K562 (cell line): Measurements from ENCODE around the gene DNAJC30. TPM values are rescaled to one million over a fixed set of nuclear protein-coding genes. Genes with fewer than 3 reads are reported as not detected.
A peak's percentile ranks its signal among the peaks of the same experiment; 100 is the strongest.

ENCODE experiments used
- ATAC-seq: fragments of 200-7000 bp; cut with Tn5 transposase; 3 replicates; pipeline ENCODE4 v1.9.1; 2020; ENCODE audit warnings: moderate library complexity
- BruUV-seq: library from RNA; stranded (reverse); fragments of 400-500 nt; replicated peaks from 2 replicates; lab custom pipeline; 2021; lab: Mats Ljungman, UMichigan
- CTCF ChIA-PET: fragments of 300-600 bp; formaldehyde crosslinking; extraction: SDS; loops from one replicate; lab custom pipeline; 2021; ENCODE audit warnings: low intra/inter-chr PET ratio; lab: Yijun Ruan, JAX
- POLR2A ChIA-PET: fragments of 300-600, 350-650 bp; sonication (Branson Sonifier 250); formaldehyde crosslinking; extraction: SDS; loops from one replicate; lab custom pipeline; 2021; ENCODE audit warnings: antibody characterized with exemption, inconsistent platforms; lab: Yijun Ruan, JAX
- DNase-seq, 4 experiments: peaks; one replicate each; pipeline versions ENCODE4 v3.0.0 to v3.0.0-alpha.2; 2011 to 2018; ENCODE audit warnings: low spot score in 3 of 4, mixed read lengths in 3 of 4; ENCODE audit errors: extremely low read depth in 1 of 4
- FAIRE-seq: peaks from 2 replicates; lab custom pipeline; 2011; peaks lifted over from hg19 to GRCh38; lab: Jason Lieb, UNC
- H2AFZ ChIP-seq: 2 replicates; pipeline ENCODE4 v1.6.0; 2011; ENCODE audit warnings: low read depth, low read length, control low read depth, inconsistent platforms
- H3K27ac ChIP-seq: fragments of 200-600 bp; 3 replicates; pipeline ENCODE4 v1.8.0; 2011; ENCODE audit warnings: low read depth, mild to moderate bottlenecking, control low read depth, inconsistent platforms, low read length, moderate library complexity, mixed read lengths; ENCODE audit errors: extremely low read depth
- H3K27me3 ChIP-seq, 2 experiments: fragments of 300-600 bp in 1 of 2; 2 replicates in 1 of 2; 3 replicates in 1 of 2; pipeline versions ENCODE4 v1.6.0 to v1.8.0; 2011; ENCODE audit warnings: inconsistent platforms in 2 of 2, low read length in 2 of 2, mild to moderate bottlenecking in 1 of 2, mixed read lengths in 1 of 2, moderate library complexity in 1 of 2; ENCODE audit not compliant: control insufficient read depth in 2 of 2, insufficient read depth in 2 of 2
- H3K36me3 ChIP-seq: fragments of 300-600 bp; 3 replicates; pipeline ENCODE4 v1.8.0; 2011; ENCODE audit warnings: mild to moderate bottlenecking, low read length, inconsistent platforms; ENCODE audit not compliant: control insufficient read depth, insufficient read depth
- H3K4me1 ChIP-seq, 2 experiments: fragments of 200-600 bp in 1 of 2; replicated peaks in 1 of 2; 2 replicates in 1 of 2; 3 replicates in 1 of 2; pipeline versions ENCODE4 v1.5.1 to v1.8.0; 2011; ENCODE audit warnings: inconsistent platforms in 2 of 2, low read length in 2 of 2, mild to moderate bottlenecking in 1 of 2, mixed read lengths in 1 of 2, moderate library complexity in 1 of 2; ENCODE audit not compliant: control insufficient read depth in 2 of 2, insufficient read depth in 2 of 2
- H3K4me2 ChIP-seq: 2 replicates; pipeline ENCODE4 v1.6.1; 2011; ENCODE audit warnings: low read length, control low read depth, inconsistent platforms, mixed read lengths; ENCODE audit not compliant: insufficient read depth
- H3K4me3 ChIP-seq: fragments of 200-600 bp; sonication (generic), shearing (Covaris generic); 2 replicates; pipeline ENCODE4 v1.5.1; 2016; ENCODE audit warnings: control low read depth, inconsistent platforms
- H3K79me2 ChIP-seq: fragments of 200-600 bp; 3 replicates; pipeline ENCODE4 v1.8.0; 2011; ENCODE audit warnings: low read length, inconsistent platforms; ENCODE audit not compliant: control insufficient read depth, insufficient read depth
- H3K9ac ChIP-seq, 2 experiments: 2 replicates each; pipeline versions ENCODE4 v1.6.0 to v1.6.1; 2011; ENCODE audit warnings: low read depth in 2 of 2, low read length in 2 of 2, control low read depth in 1 of 2, inconsistent platforms in 1 of 2, mild to moderate bottlenecking in 1 of 2, mixed read lengths in 1 of 2; ENCODE audit not compliant: insufficient read depth in 1 of 2
- H3K9me1 ChIP-seq: one replicate; pipeline ENCODE4 v1.6.0; 2011; ENCODE audit warnings: inconsistent platforms, mild to moderate bottlenecking, low read length, moderate library complexity; ENCODE audit not compliant: control insufficient read depth, insufficient read depth
- H3K9me3 ChIP-seq: replicated peaks from 2 replicates; pipeline ENCODE4 v1.5.1; 2011; ENCODE audit warnings: low read depth, low read length, inconsistent platforms; ENCODE audit not compliant: control insufficient read depth, insufficient read depth
- H4K20me1 ChIP-seq: replicated peaks from 2 replicates; pipeline ENCODE4 v1.6.1; 2011; ENCODE audit warnings: low read length, inconsistent platforms, mixed read lengths; ENCODE audit not compliant: control insufficient read depth, insufficient read depth
- COPS2 ChIP-seq: fragments of 450-650 bp; conservative IDR thresholded peaks from 2 replicates; pipeline ENCODE4 v1.6.1; 2016; ENCODE audit warnings: mild to moderate bottlenecking, moderate library complexity
- PYGO2 ChIP-seq: fragments of 450-650 bp; IDR thresholded peaks from 2 replicates; pipeline ENCODE4 v1.6.1; 2016; ENCODE audit warnings: mild to moderate bottlenecking, missing genetic modification characterization, moderate library complexity, missing compliant biosample characterization
- WGBS: fragments of 100-300 bp; shearing (Covaris generic); methylation state at CpG from one replicate; pipeline ENCODE4 v1.1.6; 2016; ENCODE audit warnings: low coverage, mixed read lengths; ENCODE audit not compliant: insufficient coverage; ENCODE audit errors: missing lambda C conversion rate; 5-methylcytosine and 5-hydroxymethylcytosine counted together
- in situ Hi-C: fragments of 300-500 bp; cut with MboI; formaldehyde crosslinking; loops from 4 replicates; pipeline ENCODE4 v1.15.0; 2018; ENCODE audit warnings: inconsistent platforms, mixed read lengths
- intact Hi-C: fragments of 100-400 bp; cut with micrococcal nuclease; formaldehyde crosslinking; loops from 2 replicates; pipeline ENCODE4 v1.14.2; 2022
- polyA plus RNA-seq, 8 experiments: library from polyadenylated mRNA; depleted of rRNA in 4 of 8; stranded (reverse) in 5 of 8; unstranded in 3 of 8; fragments of >200 nt; fragmentation: Nextera tagmentation in 2 of 8; fragmentation: Illumina TruSeq in 1 of 8; extraction: Ambion mirVana in 2 of 8; extraction: Trizol in 1 of 8; gene quantifications; 2 replicates each; pipeline versions ENCODE4 v1.2.1 to v1.2.3, GENCODE V29; 2011 to 2014; ENCODE audit warnings: inconsistent platforms in 1 of 8, missing spikeins in 1 of 8
- total RNA-seq, 7 experiments: library from RNA; depleted of rRNA in 6 of 7; stranded (reverse); fragments of >200 nt in 6 of 7; fragmentation: Illumina TruSeq in 2 of 7; extraction: Trizol in 2 of 7; gene quantifications; 2 replicates each; pipeline versions ENCODE4 v1.2.1 to v1.2.3, GENCODE V29; 2011 to 2021; ENCODE audit warnings: low replicate concordance in 1 of 7
- TF ChIP-seq, protein P1 (sequence below): sonication (generic); formaldehyde crosslinking; IDR thresholded peaks from 2 replicates; pipeline ENCODE4 v1.8.1; 2023; ENCODE audit warnings: missing genetic modification reagents, mild to moderate bottlenecking, borderline replicate concordance
- TF ChIP-seq, protein P2 (sequence below), 2 experiments: IDR thresholded peaks; 2 replicates each; pipeline ENCODE4 v1.6.1; 2011; ENCODE audit warnings: borderline replicate concordance in 1 of 2, control low read depth in 1 of 2, low read depth in 1 of 2, low read length in 1 of 2, mild to moderate bottlenecking in 1 of 2, mixed read lengths in 1 of 2, moderate library complexity in 1 of 2; ENCODE audit not compliant: insufficient read depth in 1 of 2, insufficient read length in 1 of 2, poor library complexity in 1 of 2, severe bottlenecking in 1 of 2; ENCODE audit errors: extremely low read depth in 1 of 2

DNAJC30 gene
- total and polyA plus RNA-seq, 9 of the 15 experiments (the other 6 are each of a cell fraction or from before 2014, with no cell fraction given): 1.1 to 11.3 (median 4.6) TPM

DNA sequence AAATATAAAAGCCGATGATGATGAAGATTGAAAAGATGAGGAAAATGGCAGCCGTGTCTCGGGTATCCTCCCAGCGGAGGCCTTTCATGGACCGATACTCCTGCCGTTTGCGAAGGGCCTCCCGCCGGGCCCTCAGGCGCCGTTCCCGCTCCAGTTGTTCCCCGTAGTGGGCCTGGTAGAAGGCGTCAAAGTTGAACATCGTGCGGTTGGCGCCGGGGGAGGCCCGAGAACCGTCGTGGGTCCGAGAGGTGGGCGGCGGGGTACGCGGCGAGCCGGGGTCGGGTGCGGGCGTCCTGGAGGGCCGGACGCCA lies 553 bp downstream of the DNAJC30 start:
- H3K9me1 ChIP-seq: no peaks in the 10 kb centered on the region
- peaks cover 60% of the 10 kb centered on the region for H3K36me3 ChIP-seq
- ChIA-PET POLR2A (interaction anchor here (0.6 kb wide), 1 partner anchor 162 kb away, joined by 3 read pairs; no protein-coding TSS in a partner anchor), CTCF (no interaction called here)
- H3K4me2 ChIP-seq: peak overlapping the region; percentile 94
- H3K4me1 ChIP-seq: peaks cover 35 to 45% of the 10 kb centered on the region in 2 experiments; a peak in 4 of 5 replicates
- BruUV-seq: no TSS peak
- FAIRE-seq: no peak
- no peaks in the 10 kb centered on the region for H3K9me3 ChIP-seq
- 1% methylated on average over 31 of the region's 33 CpGs for WGBS
- 0 out of 2 replicates have a peak, but pooled peaks cover 7% of the 10 kb centered on the region for H4K20me1 ChIP-seq
- no peaks in the 10 kb centered on the region for H3K27me3 ChIP-seq
- H3K9ac ChIP-seq: peak overlapping the region; percentile 80 to 100
- peak overlapping the region; percentile 99 for H3K4me3 ChIP-seq
- ATAC-seq: peak; percentile 10
- in situ Hi-C loops: no loop called here
- DNase-seq: no peak
- H3K27ac ChIP-seq: peak overlapping the region; percentile 73
- intact Hi-C loops: loop anchor here (5.0 kb wide), 1 partner anchor 35 kb away; the partner anchor contains the start of gene STX1A
- peaks cover 83% of the 10 kb centered on the region for H3K79me2 ChIP-seq
- peak overlapping the region; percentile 98 for H2AFZ ChIP-seq
- TF ChIP-seq COPS2: no peak
- TF ChIP-seq, protein P1, sequence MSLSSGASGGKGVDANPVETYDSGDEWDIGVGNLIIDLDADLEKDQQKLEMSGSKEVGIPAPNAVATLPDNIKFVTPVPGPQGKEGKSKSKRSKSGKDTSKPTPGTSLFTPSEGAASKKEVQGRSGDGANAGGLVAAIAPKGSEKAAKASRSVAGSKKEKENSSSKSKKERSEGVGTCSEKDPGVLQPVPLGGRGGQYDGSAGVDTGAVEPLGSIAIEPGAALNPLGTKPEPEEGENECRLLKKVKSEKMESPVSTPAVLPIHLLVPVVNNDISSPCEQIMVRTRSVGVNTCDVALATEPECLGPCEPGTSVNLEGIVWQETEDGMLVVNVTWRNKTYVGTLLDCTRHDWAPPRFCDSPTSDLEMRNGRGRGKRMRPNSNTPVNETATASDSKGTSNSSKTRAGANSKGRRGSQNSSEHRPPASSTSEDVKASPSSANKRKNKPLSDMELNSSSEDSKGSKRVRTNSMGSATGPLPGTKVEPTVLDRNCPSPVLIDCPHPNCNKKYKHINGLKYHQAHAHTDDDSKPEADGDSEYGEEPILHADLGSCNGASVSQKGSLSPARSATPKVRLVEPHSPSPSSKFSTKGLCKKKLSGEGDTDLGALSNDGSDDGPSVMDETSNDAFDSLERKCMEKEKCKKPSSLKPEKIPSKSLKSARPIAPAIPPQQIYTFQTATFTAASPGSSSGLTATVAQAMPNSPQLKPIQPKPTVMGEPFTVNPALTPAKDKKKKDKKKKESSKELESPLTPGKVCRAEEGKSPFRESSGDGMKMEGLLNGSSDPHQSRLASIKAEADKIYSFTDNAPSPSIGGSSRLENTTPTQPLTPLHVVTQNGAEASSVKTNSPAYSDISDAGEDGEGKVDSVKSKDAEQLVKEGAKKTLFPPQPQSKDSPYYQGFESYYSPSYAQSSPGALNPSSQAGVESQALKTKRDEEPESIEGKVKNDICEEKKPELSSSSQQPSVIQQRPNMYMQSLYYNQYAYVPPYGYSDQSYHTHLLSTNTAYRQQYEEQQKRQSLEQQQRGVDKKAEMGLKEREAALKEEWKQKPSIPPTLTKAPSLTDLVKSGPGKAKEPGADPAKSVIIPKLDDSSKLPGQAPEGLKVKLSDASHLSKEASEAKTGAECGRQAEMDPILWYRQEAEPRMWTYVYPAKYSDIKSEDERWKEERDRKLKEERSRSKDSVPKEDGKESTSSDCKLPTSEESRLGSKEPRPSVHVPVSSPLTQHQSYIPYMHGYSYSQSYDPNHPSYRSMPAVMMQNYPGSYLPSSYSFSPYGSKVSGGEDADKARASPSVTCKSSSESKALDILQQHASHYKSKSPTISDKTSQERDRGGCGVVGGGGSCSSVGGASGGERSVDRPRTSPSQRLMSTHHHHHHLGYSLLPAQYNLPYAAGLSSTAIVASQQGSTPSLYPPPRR: 0 out of 2 replicates have a peak, but pooled peaks have one; percentile 10
- TF ChIP-seq PYGO2 (tag): no peak
- TF ChIP-seq, protein P2, sequence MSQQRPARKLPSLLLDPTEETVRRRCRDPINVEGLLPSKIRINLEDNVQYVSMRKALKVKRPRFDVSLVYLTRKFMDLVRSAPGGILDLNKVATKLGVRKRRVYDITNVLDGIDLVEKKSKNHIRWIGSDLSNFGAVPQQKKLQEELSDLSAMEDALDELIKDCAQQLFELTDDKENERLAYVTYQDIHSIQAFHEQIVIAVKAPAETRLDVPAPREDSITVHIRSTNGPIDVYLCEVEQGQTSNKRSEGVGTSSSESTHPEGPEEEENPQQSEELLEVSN (IDR thresholded peaks at IDR 0.05; ENCODE audit: borderline replicate concordance in 1 of 2, extremely low read depth in 1 of 2, insufficient read depth in 1 of 2, insufficient read length in 1 of 2, low read depth in 1 of 2, low read length in 1 of 2, poor library complexity in 1 of 2, severe bottlenecking in 1 of 2): peak in 1 of 2 experiments; percentile 63
